Parathyroid adenoma (tissue), 2 donors: ENCODE results near the gene CLMN.

Experiments used
- H2AFZ ChIP-seq: fragments of 300-600 bp; sonication (generic); one replicate; pipeline ENCODE4 v1.7.0; 2017; ENCODE audit warnings: antibody characterized with exemption, mild to moderate bottlenecking
- H3K27ac ChIP-seq: fragments of 300-600 bp; sonication (generic); one replicate; pipeline ENCODE4 v1.7.0; 2017
- H3K27me3 ChIP-seq: fragments of 300-600 bp; sonication (generic); one replicate; pipeline ENCODE4 v1.7.0; 2017; ENCODE audit warnings: low read length; ENCODE audit not compliant: control insufficient read depth, insufficient read depth
- H3K36me3 ChIP-seq: fragments of 300-600 bp; sonication (generic); one replicate; pipeline ENCODE4 v1.7.0; 2017; ENCODE audit warnings: low read length; ENCODE audit not compliant: control insufficient read depth, insufficient read depth
- H3K4me1 ChIP-seq: fragments of 300-600 bp; sonication (generic); one replicate; pipeline ENCODE4 v1.7.0; 2017; ENCODE audit warnings: control low read depth
- H3K4me2 ChIP-seq: fragments of 300-600 bp; sonication (generic); one replicate; pipeline ENCODE4 v1.7.0; 2017; ENCODE audit warnings: low read length
- H3K4me3 ChIP-seq: fragments of 300-600 bp; sonication (generic); one replicate; pipeline ENCODE4 v1.7.0; 2017; ENCODE audit warnings: low read depth, low read length
- H3K79me2 ChIP-seq: fragments of 300-600 bp; sonication (generic); one replicate; pipeline ENCODE4 v1.7.0; 2017; ENCODE audit warnings: control low read depth
- H3K9ac ChIP-seq: fragments of 300-600 bp; sonication (generic); one replicate; pipeline ENCODE4 v1.7.0; 2017; ENCODE audit warnings: mild to moderate bottlenecking
- H3K9me3 ChIP-seq: fragments of 300-600 bp; sonication (generic); one replicate; pipeline ENCODE4 v1.7.0; 2017; ENCODE audit warnings: low read length; ENCODE audit not compliant: control insufficient read depth
- CTCF ChIP-seq: fragments of 300-600 bp; sonication (generic); IDR thresholded peaks from one replicate; pipeline ENCODE4 v1.7.0; 2017; ENCODE audit warnings: antibody characterized with exemption, mild to moderate bottlenecking
- donor health status: primary hyperparathyroidism.

The CLMN gene

GRCh38 chr14:95146079-95146771 lies 173.5 kb downstream of the CLMN start:
- Histone ChIP-seq H3K4me2 (no peak overlapping the region), H3K4me1 (peaks cover 4% of the 10 kb centered on the region), H3K27ac (no peak overlapping the region), H3K4me3 (no peak overlapping the region), H3K36me3 (no peaks in the 10 kb centered on the region), H2AFZ (no peak overlapping the region), H3K27me3 (no peaks in the 10 kb centered on the region), H3K9ac (no peak overlapping the region), H3K79me2 (peaks cover 50% of the 10 kb centered on the region), H3K9me3 (no peaks in the 10 kb centered on the region)
- no peak for TF ChIP-seq CTCF

DNA sequence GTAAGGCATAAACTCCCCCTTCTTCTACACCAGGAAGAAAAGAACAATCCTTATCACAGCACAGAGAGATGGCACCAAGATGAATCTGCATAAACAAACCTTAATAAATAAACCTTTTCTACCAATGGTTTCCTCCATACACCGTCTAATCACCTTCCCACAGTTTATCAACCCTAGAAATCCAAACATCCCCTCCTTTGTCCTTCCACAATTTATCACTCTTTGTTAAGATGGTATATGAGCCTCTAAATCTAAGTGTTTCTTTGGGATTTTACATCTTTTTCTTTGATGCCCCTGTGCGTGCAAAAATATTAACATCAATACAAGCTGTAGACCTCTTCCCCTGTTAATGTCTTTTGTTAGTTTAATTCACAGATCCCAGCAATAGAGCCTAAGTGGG lies 174.9 kb downstream of the CLMN start:
- no peak overlapping the region for H3K27ac ChIP-seq
- H3K4me1 ChIP-seq: peaks cover 6% of the 10 kb centered on the region
- no peaks in the 10 kb centered on the region for H3K36me3 ChIP-seq
- H3K4me2 ChIP-seq: no peak overlapping the region
- no peak for TF ChIP-seq CTCF
- H3K4me3 ChIP-seq: no peak overlapping the region
- H2AFZ ChIP-seq: no peak overlapping the region
- peaks cover 40% of the 10 kb centered on the region for H3K79me2 ChIP-seq
- no peaks in the 10 kb centered on the region for H3K27me3 ChIP-seq
- no peak overlapping the region for H3K9ac ChIP-seq
- no peaks in the 10 kb centered on the region for H3K9me3 ChIP-seq

GRCh38 chr14:95143808-95144620 lies 175.7 kb downstream of the CLMN start:
- H2AFZ ChIP-seq: no peak overlapping the region
- H3K4me3 ChIP-seq: no peak overlapping the region

GRCh38 chr14:95142208-95142607 lies 177.5 kb downstream of the CLMN start:
- Histone ChIP-seq H3K4me2 (no peak overlapping the region), H3K9ac (no peak overlapping the region), H3K9me3 (no peaks in the 10 kb centered on the region), H2AFZ (no peak overlapping the region), H3K4me1 (peaks cover 6% of the 10 kb centered on the region), H3K36me3 (no peaks in the 10 kb centered on the region), H3K27me3 (no peaks in the 10 kb centered on the region), H3K27ac (no peak overlapping the region), H3K79me2 (peaks cover 24% of the 10 kb centered on the region), H3K4me3 (no peak overlapping the region)
- TF ChIP-seq CTCF: no peak

More at GRCh38 chr14:95143808-95144620, 175.7 kb downstream of the CLMN start:
- Histone ChIP-seq H3K36me3 (no peaks in the 10 kb centered on the region), H3K79me2 (peaks cover 35% of the 10 kb centered on the region), H3K9me3 (no peaks in the 10 kb centered on the region), H3K4me2 (no peak overlapping the region), H3K27ac (no peak overlapping the region), H3K9ac (no peak overlapping the region), H3K27me3 (no peaks in the 10 kb centered on the region), H3K4me1 (peaks cover 6% of the 10 kb centered on the region)
- TF ChIP-seq CTCF: no peak
